Choroid plexus epithelial cell (primary cell): ENCODE measurements around the gene RAD51D.
"Not testable (repeated sequence)": the region's sequence is repeated elsewhere in the genome, so short reads cannot be mapped to it uniquely, and the experiment has no call there.

Source experiments
- DNase-seq: peaks from one replicate; pipeline ENCODE4 v3.0.0-alpha.2; 2010; ENCODE audit warnings: low read depth
- H3K4me3 ChIP-seq: 2 replicates; pipeline ENCODE4 v1.5.1; 2011; ENCODE audit warnings: low read depth, mild to moderate bottlenecking, control low read depth, low read length, moderate library complexity
- CTCF ChIP-seq: conservative IDR thresholded peaks from 2 replicates; pipeline ENCODE4 v1.5.1; 2011; ENCODE audit warnings: low read depth, mild to moderate bottlenecking, control low read depth, inconsistent platforms, low read length, moderate library complexity

The RAD51D gene

GRCh38 chr17:35094902-35095301, 24.8 kb downstream of the RAD51D start:
- peak; percentile 90 for DNase-seq
- no peak for TF ChIP-seq CTCF
- no peak overlapping the region for H3K4me3 ChIP-seq

GRCh38 chr17:35090707-35091106, 29.0 kb downstream of the RAD51D start:
- H3K4me3 ChIP-seq, DNase-seq: not testable (repeated sequence)

GRCh38 chr17:35089586-35090296, 29.9 kb downstream of the RAD51D start:
- peak overlapping the region; percentile 56 for H3K4me3 ChIP-seq
- TF ChIP-seq CTCF = no peak
- peak; percentile 47 for DNase-seq

GRCh38 chr17:35088881-35089585, 30.6 kb downstream of the RAD51D start:
- peak; percentile 64 for TF ChIP-seq CTCF
- DNase-seq = peak; percentile 79

GRCh38 chr17:35088356-35088880, 31.2 kb downstream of the RAD51D start:
- H3K4me3 ChIP-seq = peak overlapping the region; percentile 85
- peak; percentile 58 for DNase-seq
- peak; percentile 22 for TF ChIP-seq CTCF

More at GRCh38 chr17:35088881-35089585, 30.6 kb downstream of the RAD51D start:
- H3K4me3 ChIP-seq = peak overlapping the region; percentile 85

GRCh38 chr17:35087731-35088355, 31.8 kb downstream of the RAD51D start:
- peak; percentile 38 for DNase-seq
- H3K4me3 ChIP-seq = peak overlapping the region; percentile 85
- no peak for TF ChIP-seq CTCF

- no peak for TF ChIP-seq CTCF
- no peak for DNase-seq
- peak overlapping the region; percentile 85 for H3K4me3 ChIP-seq
Measured at GRCh38 chr17:35086931-35087573, 32.6 kb downstream of the RAD51D start.
